GM13976 (cell line): ENCODE results near the gene TMEM109.

Source experiments
- DNase-seq: peaks from one replicate; pipeline ENCODE4 v3.0.0; 2012; ENCODE audit warnings: low spot score
- CTCF ChIP-seq: IDR thresholded peaks from 2 replicates; pipeline ENCODE4 v1.5.1; 2012; ENCODE audit warnings: borderline replicate concordance, mild to moderate bottlenecking; ENCODE audit not compliant: insufficient read depth; ENCODE audit errors: extremely low read depth, missing control alignments, control extremely low read depth
- in situ Hi-C: fragments of 300-500 bp; cut with MboI; formaldehyde crosslinking; loops from one replicate; pipeline ENCODE4 v1.12.0; 2022; ENCODE audit warnings: low sequenced_read_pairs, mixed read lengths, inconsistent platforms; ENCODE audit not compliant: unreplicated experiment

TMEM109 gene

DNA sequence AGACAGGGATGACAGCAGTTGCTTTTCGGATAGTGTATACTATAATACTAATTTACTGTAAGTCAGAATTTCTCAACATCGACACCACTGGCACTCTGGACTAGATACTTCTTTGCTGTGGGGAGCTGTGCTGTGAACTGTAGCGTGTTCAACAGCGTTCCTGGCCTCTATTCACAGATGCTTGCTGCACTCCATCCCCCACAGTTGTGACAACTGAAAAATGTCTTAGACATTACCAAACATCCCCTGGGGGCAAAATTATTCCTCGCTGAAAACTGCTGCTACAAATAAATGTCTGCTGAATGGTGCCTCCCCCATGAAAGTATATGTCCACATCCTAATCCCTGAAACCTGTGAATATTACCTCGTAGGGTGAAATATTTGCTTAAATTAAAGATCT is 45.5 kb downstream of the TMEM109 start:
- in situ Hi-C loops = no loop called here
- TF ChIP-seq CTCF = no peak
- DNase-seq = no peak

DNA sequence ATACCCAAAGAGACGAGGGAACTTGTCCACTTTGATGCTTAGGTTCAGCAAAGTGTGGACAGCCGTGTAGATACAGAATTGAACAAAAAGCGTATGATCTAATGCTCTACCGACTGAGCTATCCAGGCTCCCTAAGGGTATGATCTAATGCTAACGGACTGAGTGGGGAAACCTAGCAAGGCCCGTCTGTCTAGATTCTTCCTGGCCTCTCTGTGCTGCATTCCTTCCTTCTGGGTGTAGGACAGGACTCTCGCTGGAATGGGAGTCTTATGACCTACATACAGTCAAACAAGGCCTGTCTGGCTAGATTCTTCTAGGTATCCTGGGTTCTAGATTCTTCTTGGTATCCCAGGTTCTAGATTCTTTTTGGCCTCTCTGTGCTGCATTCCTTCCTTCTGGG is 46.4 kb downstream of the TMEM109 start:
- in situ Hi-C loops = loop anchor here (10.0 kb wide), 1 partner anchor 164 kb away; no protein-coding TSS in a partner anchor
- no peak for DNase-seq
- TF ChIP-seq CTCF = no peak

GRCh38 chr11:60964801-60965200 is 50.8 kb downstream of the TMEM109 start:
- in situ Hi-C loops = loop anchor here (10.0 kb wide), 1 partner anchor 160 kb away; no protein-coding TSS in a partner anchor
- DNase-seq = no peak
- no peak for TF ChIP-seq CTCF

- no peak for TF ChIP-seq CTCF
- in situ Hi-C loops = loop anchor here (10.0 kb wide), 1 partner anchor 158 kb away; no protein-coding TSS in a partner anchor
- no peak for DNase-seq
Observed at GRCh38 chr11:60966890-60967289, 52.9 kb downstream of the TMEM109 start.

GRCh38 chr11:60968223-60968622 is 54.3 kb downstream of the TMEM109 start:
- no peak for DNase-seq
- in situ Hi-C loops = loop anchor here (10.0 kb wide), 1 partner anchor 157 kb away; no protein-coding TSS in a partner anchor
- TF ChIP-seq CTCF = no peak

- peak; percentile 85 for DNase-seq
- in situ Hi-C loops = no loop called here
- TF ChIP-seq CTCF = peak; percentile 92
Observed at GRCh38 chr11:60970369-60970774, 56.4 kb downstream of the TMEM109 start.
